ENCODE data around the gene PELI2.

DNA sequence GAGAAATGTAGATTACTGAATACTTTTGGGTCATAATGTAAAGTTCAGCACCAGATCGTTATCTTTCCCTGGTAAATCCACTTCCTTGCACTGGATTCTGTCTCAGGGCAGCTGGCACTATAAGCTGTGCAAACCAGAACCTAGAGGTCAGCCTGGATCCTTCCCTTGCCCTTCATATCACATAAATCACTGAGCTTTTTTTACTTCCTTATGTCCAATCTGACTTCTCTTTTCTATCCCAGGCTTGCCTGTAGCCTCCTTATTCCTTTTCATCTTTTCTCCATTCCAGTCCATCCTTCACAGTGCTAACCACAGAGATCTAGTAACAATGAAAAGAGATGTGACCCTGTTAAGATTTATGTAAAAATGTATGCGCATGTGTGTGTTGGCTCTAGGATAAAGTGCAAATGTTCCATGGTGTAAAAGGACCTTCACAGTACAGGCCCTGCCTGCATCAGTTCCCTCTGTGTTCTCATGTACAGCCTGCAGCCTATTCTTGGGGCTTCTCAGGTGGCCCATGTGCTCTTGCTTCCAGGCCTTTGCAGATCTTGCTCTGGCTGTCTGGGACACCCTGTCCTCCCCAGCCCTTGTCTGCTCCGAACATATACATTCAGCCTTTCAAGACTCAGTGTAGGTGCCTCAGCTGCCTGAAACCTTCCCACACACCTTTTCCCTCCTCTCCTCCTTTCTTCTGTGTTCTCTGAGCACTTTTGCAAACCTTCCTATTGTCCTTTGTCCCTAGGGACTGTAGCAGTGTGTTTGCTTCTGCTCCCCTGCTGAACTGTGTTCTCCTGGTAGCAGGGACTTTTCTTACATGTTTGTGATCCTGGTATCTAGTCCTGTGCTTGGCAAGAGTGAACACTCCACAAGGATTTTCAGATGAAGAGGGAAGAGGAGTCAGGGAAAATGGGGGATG, 30.0 kb downstream of the PELI2 start:
- no peak for TF ChIP-seq EZH2 (IDR thresholded peaks at IDR 0.05; ENCODE audit: borderline replicate concordance, low read length)
- TF ChIP-seq, protein P1, sequence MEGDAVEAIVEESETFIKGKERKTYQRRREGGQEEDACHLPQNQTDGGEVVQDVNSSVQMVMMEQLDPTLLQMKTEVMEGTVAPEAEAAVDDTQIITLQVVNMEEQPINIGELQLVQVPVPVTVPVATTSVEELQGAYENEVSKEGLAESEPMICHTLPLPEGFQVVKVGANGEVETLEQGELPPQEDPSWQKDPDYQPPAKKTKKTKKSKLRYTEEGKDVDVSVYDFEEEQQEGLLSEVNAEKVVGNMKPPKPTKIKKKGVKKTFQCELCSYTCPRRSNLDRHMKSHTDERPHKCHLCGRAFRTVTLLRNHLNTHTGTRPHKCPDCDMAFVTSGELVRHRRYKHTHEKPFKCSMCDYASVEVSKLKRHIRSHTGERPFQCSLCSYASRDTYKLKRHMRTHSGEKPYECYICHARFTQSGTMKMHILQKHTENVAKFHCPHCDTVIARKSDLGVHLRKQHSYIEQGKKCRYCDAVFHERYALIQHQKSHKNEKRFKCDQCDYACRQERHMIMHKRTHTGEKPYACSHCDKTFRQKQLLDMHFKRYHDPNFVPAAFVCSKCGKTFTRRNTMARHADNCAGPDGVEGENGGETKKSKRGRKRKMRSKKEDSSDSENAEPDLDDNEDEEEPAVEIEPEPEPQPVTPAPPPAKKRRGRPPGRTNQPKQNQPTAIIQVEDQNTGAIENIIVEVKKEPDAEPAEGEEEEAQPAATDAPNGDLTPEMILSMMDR (IDR thresholded peaks at IDR 0.05; ENCODE audit: low read length), result no peak

Measured in OCI-LY1 (cell line).